Vagina (tissue), 2 donors: ENCODE measurements around the gene FAM171A2.

Experiments used
- POLR2A ChIP-seq, 2 donors: fragments of 450-650 bp; IDR thresholded peaks; one replicate each; pipeline ENCODE4 v1.6.1; 2017; ENCODE audit warnings: antibody characterized with exemption in 2 of 2, mild to moderate bottlenecking in 2 of 2, moderate library complexity in 2 of 2
- TF ChIP-seq, protein P1 (sequence below), 3 experiments: fragments of 450-650 bp in 2 of 3; fragments of 200-600 bp in 1 of 3; sonication (generic) in 1 of 3; IDR thresholded peaks; one replicate each; pipeline ENCODE4 v1.5.1; 2017 to 2019; ENCODE audit warnings: antibody characterized with exemption in 3 of 3, mild to moderate bottlenecking in 2 of 3, moderate library complexity in 2 of 3

DNA sequence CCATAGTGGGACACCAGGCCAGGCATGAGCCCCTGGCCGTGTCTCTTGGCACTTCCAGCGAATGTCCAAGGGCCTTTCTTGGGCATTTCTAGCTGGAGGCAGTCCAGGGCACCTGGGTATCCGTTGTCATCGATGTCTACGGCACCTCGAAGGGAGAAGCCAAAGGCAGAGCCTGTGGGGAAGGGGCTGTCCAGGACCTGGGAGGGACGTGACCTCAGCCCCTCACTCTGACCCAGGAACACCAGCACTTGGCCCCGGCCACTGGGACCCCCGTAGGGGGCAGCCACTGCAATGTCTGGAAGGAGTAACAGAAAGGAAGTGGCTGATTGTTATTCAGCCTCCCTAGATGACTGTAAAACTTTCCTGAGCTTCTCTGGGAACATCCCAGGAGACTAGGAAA, 17.1 kb upstream of the FAM171A2 start:
- TF ChIP-seq, protein P1, sequence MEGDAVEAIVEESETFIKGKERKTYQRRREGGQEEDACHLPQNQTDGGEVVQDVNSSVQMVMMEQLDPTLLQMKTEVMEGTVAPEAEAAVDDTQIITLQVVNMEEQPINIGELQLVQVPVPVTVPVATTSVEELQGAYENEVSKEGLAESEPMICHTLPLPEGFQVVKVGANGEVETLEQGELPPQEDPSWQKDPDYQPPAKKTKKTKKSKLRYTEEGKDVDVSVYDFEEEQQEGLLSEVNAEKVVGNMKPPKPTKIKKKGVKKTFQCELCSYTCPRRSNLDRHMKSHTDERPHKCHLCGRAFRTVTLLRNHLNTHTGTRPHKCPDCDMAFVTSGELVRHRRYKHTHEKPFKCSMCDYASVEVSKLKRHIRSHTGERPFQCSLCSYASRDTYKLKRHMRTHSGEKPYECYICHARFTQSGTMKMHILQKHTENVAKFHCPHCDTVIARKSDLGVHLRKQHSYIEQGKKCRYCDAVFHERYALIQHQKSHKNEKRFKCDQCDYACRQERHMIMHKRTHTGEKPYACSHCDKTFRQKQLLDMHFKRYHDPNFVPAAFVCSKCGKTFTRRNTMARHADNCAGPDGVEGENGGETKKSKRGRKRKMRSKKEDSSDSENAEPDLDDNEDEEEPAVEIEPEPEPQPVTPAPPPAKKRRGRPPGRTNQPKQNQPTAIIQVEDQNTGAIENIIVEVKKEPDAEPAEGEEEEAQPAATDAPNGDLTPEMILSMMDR (IDR thresholded peaks at IDR 0.05) = no peak
- no peak for TF ChIP-seq POLR2A (IDR thresholded peaks at IDR 0.05)
